ENCODE measurements around the gene MFGE8. TPM values are rescaled to one million over a fixed set of nuclear protein-coding genes. Genes with fewer than 3 reads are reported as not detected.
"Not testable (repeated sequence)": the region's sequence is repeated elsewhere in the genome, so short reads cannot be mapped to it uniquely, and the experiment has no call there.

The MFGE8 gene
- total RNA-seq, 4 donors from 2014 or later = 239 to 437 (median 395) TPM

DNA sequence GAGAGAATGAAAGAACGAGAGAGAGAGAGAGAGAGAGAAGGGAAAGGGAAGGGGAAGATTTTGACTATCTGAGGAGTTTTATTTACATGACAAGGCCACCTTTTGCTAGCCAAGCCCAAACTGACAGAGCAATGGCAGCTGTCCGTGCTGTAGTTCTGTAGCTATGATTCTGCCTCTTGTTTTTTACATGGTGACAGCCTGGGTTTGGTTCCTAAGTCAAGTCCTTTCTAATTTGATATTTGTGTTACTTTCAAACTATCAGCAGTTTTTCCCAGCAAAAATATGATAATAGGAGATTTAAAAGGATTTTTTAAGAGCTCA lies 26.3 kb upstream of the MFGE8 start:
- Histone ChIP-seq H3K27me3 (no peaks in the 10 kb centered on the region), H3K9me3 (no peaks in the 10 kb centered on the region), H3K4me1 (no peaks in the 10 kb centered on the region), H3K36me3 (no peaks in the 10 kb centered on the region), H3K4me3 (no peak overlapping the region), H3K27ac (no peak overlapping the region)
- in situ Hi-C loops (cut with MboI; ENCODE audit: low sequenced_read_pairs in 4 of 4) = no loop called here
- no peak for TF ChIP-seq POLR2A (IDR thresholded peaks at IDR 0.05)
- TF ChIP-seq, protein P1, sequence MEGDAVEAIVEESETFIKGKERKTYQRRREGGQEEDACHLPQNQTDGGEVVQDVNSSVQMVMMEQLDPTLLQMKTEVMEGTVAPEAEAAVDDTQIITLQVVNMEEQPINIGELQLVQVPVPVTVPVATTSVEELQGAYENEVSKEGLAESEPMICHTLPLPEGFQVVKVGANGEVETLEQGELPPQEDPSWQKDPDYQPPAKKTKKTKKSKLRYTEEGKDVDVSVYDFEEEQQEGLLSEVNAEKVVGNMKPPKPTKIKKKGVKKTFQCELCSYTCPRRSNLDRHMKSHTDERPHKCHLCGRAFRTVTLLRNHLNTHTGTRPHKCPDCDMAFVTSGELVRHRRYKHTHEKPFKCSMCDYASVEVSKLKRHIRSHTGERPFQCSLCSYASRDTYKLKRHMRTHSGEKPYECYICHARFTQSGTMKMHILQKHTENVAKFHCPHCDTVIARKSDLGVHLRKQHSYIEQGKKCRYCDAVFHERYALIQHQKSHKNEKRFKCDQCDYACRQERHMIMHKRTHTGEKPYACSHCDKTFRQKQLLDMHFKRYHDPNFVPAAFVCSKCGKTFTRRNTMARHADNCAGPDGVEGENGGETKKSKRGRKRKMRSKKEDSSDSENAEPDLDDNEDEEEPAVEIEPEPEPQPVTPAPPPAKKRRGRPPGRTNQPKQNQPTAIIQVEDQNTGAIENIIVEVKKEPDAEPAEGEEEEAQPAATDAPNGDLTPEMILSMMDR (IDR thresholded peaks at IDR 0.05 in 4 of 5, conservative IDR thresholded peaks at IDR 0.05 in 1 of 5) = no peak
- ATAC-seq (no peak), DNase-seq (no peak)
- intact Hi-C loops (cut with DNase I; ENCODE audit: low total_unique reads) = no loop called here

DNA sequence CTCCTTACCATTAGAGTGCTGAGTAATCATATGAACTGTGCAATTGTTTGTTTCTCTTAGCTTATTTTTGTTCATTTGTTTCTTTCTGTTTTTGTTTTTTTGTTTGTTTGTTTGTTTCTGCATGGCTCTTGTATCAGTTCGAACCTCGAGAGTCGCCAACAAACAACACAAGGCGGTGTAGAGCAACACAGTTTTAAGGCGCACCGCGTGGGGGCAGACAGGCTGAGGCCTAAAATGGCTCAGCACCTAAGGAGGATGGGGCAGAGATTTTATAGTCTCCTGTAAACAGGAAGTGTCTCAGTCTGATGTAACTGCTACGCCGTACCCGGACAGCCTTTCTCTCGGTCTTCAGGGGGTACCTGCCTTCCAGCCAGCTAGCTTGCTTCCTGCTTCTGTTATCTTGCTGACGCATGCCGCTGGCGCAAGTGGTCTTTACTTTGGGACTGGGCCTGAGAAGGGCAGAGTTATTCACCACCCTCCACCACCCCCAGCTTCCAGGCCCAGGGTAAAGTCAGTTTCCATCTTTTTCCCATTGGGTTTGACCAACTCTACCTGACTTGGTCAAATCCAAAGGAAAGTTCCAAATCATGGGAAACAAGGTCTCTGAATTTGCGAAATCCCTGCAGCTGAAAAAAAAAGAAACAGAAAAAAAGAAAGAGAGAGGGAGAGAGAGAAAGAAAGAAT lies 25.8 kb upstream of the MFGE8 start:
- no peaks in the 10 kb centered on the region for H3K9me3 ChIP-seq
- no peaks in the 10 kb centered on the region for H3K4me1 ChIP-seq
- no peaks in the 10 kb centered on the region for H3K36me3 ChIP-seq
- in situ Hi-C loops (cut with MboI; ENCODE audit: low sequenced_read_pairs in 4 of 4) (no loop called here), intact Hi-C loops (cut with DNase I; ENCODE audit: low total_unique reads) (no loop called here)
- no peak for TF ChIP-seq POLR2A (IDR thresholded peaks at IDR 0.05)
- ATAC-seq (no peak), DNase-seq (no peak)
- no peak overlapping the region for H3K27ac ChIP-seq
- no peaks in the 10 kb centered on the region for H3K27me3 ChIP-seq
- H3K4me3 ChIP-seq = no peak overlapping the region

DNA sequence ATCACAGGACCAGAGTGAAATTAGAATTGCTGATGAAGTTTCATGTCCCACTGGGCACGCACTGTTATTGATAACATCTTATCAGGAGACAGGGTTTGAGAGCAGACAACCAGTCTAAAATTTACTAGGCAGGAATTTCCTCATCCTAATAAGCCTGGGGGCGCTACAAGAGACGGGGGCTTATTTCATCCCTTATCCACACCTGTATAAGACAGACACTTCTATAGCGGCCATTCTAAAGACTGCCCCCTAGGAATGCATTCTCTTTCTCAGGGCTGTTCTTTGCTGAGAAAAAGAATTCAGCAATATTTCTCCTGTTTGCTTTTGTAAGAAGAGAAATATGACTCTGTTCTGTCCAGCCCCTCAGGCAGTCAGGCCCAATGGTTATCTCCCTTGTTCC lies 21.3 kb upstream of the MFGE8 start:
- DNase-seq; H3K36me3 ChIP-seq; intact Hi-C loops (cut with DNase I; ENCODE audit: low total_unique reads); ATAC-seq; H3K9me3 ChIP-seq; H3K27me3 ChIP-seq; H3K4me3 ChIP-seq; H3K27ac ChIP-seq; in situ Hi-C loops (cut with MboI; ENCODE audit: low sequenced_read_pairs in 4 of 4): not testable (repeated sequence)
- H3K4me1 ChIP-seq = peaks cover 16 to 17% of the 10 kb centered on the region in 2 donors

DNA sequence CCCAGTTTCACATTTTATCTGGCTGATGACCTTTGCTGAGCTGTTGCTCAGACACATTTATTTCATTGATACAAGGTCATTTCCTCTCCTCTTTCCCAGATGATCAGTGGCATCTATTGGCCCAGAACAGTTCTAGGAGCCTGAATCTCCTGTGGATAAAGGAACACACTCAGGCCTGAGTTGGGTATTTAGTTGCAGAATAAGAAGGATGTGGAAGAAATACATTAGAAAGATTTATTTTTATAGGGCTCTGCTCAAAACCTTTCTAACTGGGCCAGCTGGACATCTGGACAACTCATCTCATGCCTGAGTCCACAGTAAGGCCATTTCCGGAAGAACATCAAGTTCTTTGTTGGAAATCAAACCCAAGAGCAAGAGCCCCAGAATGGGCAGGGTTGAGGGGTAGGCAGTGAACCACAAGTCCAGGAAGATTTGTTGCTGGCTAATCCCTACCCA lies 19.7 kb upstream of the MFGE8 start:
- no peak for TF ChIP-seq POLR2A (IDR thresholded peaks at IDR 0.05)
- TF ChIP-seq, protein P1 (IDR thresholded peaks at IDR 0.05 in 4 of 5, conservative IDR thresholded peaks at IDR 0.05 in 1 of 5) = no peak
- DNase-seq (peak in 1 of 2 donors; percentile 49), ATAC-seq (peak; percentile 65 to 80)
- no peaks in the 10 kb centered on the region for H3K9me3 ChIP-seq
- in situ Hi-C loops (cut with MboI; ENCODE audit: low sequenced_read_pairs in 4 of 4) (no loop called here), intact Hi-C loops (cut with DNase I; ENCODE audit: low total_unique reads) (no loop called here)
- H3K27me3 ChIP-seq = no peaks in the 10 kb centered on the region
- peaks cover 16 to 17% of the 10 kb centered on the region in 2 donors for H3K4me1 ChIP-seq
- H3K27ac ChIP-seq = peak overlapping the region; percentile 58 to 76 (median 70)
- H3K4me3 ChIP-seq = no peak overlapping the region
- no peaks in the 10 kb centered on the region for H3K36me3 ChIP-seq

DNA sequence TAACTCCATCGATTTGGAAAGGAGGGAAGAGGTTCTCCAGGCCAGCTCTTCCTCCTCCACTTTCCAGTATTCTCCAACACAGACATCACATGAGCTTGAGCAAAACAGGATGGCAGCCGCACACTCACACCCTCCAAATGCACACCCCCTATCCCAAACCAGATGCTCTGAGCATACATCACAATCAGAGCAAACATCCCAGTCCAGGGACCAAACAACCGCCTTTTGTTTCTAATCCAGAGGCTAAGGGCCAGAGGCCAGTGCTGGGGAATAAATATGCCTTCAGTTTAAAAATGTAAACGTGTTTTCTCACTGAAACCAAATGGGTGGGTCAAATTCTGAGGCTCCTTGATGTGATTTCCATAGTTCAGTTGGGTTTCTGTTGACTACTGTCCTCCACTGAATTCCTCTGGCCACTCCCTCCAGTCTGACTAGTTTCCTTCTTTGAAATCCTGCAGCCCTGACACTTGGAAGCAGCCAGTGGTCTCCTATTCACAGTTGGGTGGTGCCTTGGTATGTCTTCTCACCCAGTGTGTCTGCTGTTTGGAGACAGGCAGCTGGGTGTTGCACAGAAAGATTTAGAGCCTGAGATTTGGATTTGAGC lies 19.2 kb upstream of the MFGE8 start:
- no peak overlapping the region for H3K4me3 ChIP-seq
- no peaks in the 10 kb centered on the region for H3K36me3 ChIP-seq
- intact Hi-C loops (cut with DNase I; ENCODE audit: low total_unique reads) = no loop called here
- in situ Hi-C loops (cut with MboI; ENCODE audit: low sequenced_read_pairs in 4 of 4) = no loop called here
- H3K27ac ChIP-seq = peak overlapping the region; percentile 58 to 76 (median 70)
- H3K27me3 ChIP-seq = no peaks in the 10 kb centered on the region
- TF ChIP-seq POLR2A (IDR thresholded peaks at IDR 0.05) = no peak
- TF ChIP-seq, protein P1 (IDR thresholded peaks at IDR 0.05 in 4 of 5, conservative IDR thresholded peaks at IDR 0.05 in 1 of 5) = no peak
- peaks cover 16 to 17% of the 10 kb centered on the region in 2 donors for H3K4me1 ChIP-seq
- no peaks in the 10 kb centered on the region for H3K9me3 ChIP-seq
- DNase-seq (peak in 1 of 2 donors; percentile 68), ATAC-seq (peak; percentile 69 to 79)
